Stimulated activated CD8-positive, alpha-beta memory T cell treated with anti-CD3 and anti-CD28 coated beads, Interleukin-12 subunit alpha, Interleukin-12 subunit beta, amount 100 ng/mL, for 1 hour (primary cell): ENCODE results near the gene ECPAS.
"Not testable (repeated sequence)": the region's sequence is repeated elsewhere in the genome, so short reads cannot be mapped to it uniquely, and the experiment has no call there.

Experiments
- DNase-seq: peaks from one replicate; pipeline ENCODE4 v3.0.0-alpha.2; 2020; ENCODE audit warnings: low read depth

Gene ECPAS

GRCh38 chr9:111411266-111411665 lies 72.9 kb downstream of the ECPAS start:
- no peak for DNase-seq

- DNase-seq = no peak
These were observed 76.4 kb downstream of the ECPAS start for GRCh38 chr9:111407813-111408212.

- DNase-seq = no peak
These were observed 78.5 kb downstream of the ECPAS start for GRCh38 chr9:111405701-111406100.

- DNase-seq = not testable (repeated sequence)
These were observed 82.7 kb downstream of the ECPAS start for GRCh38 chr9:111401486-111401885.

- DNase-seq = no peak
These were observed 83.7 kb downstream of the ECPAS start for GRCh38 chr9:111400564-111400898.

GRCh38 chr9:111399772-111400563 lies 84.2 kb downstream of the ECPAS start:
- DNase-seq = no peak

- no peak for DNase-seq
These were observed 84.9 kb downstream of the ECPAS start for GRCh38 chr9:111399211-111399739.

GRCh38 chr9:111393971-111394370 lies 90.2 kb downstream of the ECPAS start:
- no peak for DNase-seq

- no peak for DNase-seq
These were observed 94.8 kb downstream of the ECPAS start for GRCh38 chr9:111389406-111389805.

- DNase-seq = no peak
These were observed 97.8 kb downstream of the ECPAS start for GRCh38 chr9:111386386-111386785.

GRCh38 chr9:111381006-111381405 lies 103.2 kb downstream of the ECPAS start:
- no peak for DNase-seq

GRCh38 chr9:111375817-111376564 lies 108.2 kb downstream of the ECPAS start:
- DNase-seq = no peak

- no peak for DNase-seq
These were observed 109.1 kb downstream of the ECPAS start for GRCh38 chr9:111375062-111375461.

GRCh38 chr9:111372297-111372696 lies 111.9 kb downstream of the ECPAS start:
- no peak for DNase-seq

GRCh38 chr9:111366978-111367377 lies 117.2 kb downstream of the ECPAS start:
- no peak for DNase-seq

- no peak for DNase-seq
These were observed 121.7 kb downstream of the ECPAS start for GRCh38 chr9:111362526-111362925.

GRCh38 chr9:111360881-111361280 lies 123.3 kb downstream of the ECPAS start:
- no peak for DNase-seq

- DNase-seq = no peak
These were observed 127.5 kb downstream of the ECPAS start for GRCh38 chr9:111356481-111357244.

GRCh38 chr9:111352545-111352944 lies 131.6 kb downstream of the ECPAS start:
- DNase-seq = no peak

GRCh38 chr9:111350556-111350955 lies 133.6 kb downstream of the ECPAS start:
- DNase-seq = no peak

GRCh38 chr9:111349766-111350165 lies 134.4 kb downstream of the ECPAS start:
- DNase-seq = no peak

- no peak for DNase-seq
These were observed 135.3 kb downstream of the ECPAS start for GRCh38 chr9:111348821-111349271.
